ENCODE data around the gene CRHR1.
"Not testable (repeated sequence)": the region's sequence is repeated elsewhere in the genome, so short reads cannot be mapped to it uniquely, and the experiment has no call there.

The CRHR1 gene

DNA sequence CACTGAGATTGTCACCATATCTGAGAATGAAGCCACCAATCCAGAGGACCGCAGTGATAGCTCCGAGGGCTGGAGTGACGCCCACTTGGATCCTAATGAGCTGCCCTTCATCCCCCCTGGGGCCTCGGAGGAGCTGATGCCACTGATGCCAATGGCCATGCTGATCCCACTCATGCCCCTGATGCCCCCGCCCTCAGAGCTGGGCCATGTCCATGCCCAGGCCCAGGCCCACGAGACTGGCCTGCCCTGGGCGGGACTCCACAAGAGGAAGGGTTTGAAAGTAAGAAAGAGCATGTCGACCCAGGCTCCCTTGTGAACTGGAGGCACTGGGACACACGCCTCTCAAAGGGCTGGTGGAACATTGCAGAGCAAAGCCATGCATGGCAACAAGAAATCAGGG is 62.5 kb downstream of the CRHR1 start:
- DNase-seq: no peak

DNA sequence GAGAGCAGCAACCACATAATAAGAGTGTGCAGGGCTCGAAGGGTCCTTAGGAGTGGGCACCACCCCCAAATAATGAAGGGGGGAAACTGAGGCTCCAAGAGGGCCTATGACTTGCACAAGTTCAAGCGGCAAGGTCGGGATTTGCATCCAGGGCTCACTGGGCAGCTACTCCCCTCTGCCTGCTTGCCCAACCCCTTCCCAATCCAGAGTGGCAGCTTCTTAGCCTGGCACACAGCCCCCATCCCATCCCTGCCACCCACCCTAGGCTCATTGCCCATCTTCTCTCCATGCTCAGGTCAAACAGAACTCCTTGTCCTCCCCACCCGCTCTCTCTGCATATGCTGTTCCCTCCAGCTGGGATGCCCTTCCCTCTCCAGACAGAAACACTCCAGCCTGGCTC is 63.0 kb downstream of the CRHR1 start:
- no peak for DNase-seq

DNA sequence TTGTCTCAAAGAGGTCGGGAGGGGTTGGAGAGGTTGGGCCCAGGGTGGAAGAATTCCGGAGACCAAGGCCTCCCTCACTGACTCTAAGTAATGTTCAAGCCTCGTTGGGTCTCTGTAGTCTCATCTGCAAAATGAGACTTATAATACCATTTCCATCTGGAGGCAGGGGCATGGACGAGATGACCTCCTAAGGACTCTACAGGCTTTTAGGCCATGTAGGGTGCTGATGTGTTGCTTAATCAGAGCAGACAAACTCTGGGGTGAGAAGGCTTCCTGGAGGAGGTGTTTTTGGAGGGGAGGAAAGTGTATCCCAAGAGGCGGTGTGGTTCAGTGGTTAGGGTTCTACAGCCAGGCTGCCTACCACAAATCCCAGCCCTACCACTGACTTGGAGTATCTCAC is 63.6 kb downstream of the CRHR1 start:
- no peak for DNase-seq

DNA sequence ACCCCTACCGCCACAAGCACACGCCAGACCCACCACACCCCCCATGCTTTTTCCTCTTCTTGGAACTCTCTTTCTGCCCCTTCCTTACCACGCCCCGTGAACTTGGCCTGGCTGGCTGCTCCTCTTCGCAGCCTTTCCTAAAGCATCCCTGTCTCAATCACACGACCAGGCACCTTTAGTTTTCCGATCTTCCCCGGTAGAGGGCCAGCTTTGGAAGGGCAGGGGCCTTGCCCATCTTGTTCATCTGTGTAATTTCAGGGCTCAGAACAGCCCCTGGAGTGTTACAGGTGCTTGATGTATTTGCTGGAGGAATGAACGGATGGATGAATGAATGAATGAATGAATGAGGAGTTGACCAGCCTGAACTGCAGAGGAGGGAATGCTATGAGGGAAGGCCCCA is 64.3 kb downstream of the CRHR1 start:
- DNase-seq: no peak

DNA sequence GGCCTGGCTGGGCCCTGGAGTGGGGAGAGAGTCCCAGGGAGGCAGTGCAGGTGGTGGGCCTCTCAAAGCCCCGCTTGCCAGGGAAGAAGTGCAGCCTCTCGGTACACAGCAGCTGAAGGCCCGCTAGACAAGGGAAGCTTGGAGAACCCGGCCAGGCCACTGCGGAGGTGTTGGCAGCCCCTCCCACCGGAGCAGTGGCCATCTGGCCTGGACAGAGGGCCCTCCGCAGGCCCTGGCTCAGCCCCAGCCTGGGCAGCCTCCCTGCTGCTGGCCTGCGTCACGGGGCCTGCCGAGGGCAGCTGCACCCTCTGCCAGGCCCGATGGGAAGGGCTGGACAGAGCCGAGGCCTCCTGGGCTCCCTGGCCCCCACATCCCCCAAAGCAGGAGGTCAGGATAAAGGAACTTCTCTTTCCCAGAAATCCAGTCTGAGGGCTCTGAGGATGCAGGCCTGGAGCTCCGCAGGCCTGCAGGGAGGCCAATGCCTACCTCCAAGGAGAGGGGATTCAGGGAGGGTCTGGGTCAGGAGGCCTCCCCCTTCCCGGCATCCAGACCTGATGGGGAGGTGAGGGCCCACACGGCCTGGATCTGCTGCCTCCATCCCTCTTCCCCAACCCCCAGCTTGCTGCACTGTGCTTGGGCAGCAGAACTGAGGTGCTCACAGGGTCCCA is 64.9 kb downstream of the CRHR1 start:
- no peak for DNase-seq

DNA sequence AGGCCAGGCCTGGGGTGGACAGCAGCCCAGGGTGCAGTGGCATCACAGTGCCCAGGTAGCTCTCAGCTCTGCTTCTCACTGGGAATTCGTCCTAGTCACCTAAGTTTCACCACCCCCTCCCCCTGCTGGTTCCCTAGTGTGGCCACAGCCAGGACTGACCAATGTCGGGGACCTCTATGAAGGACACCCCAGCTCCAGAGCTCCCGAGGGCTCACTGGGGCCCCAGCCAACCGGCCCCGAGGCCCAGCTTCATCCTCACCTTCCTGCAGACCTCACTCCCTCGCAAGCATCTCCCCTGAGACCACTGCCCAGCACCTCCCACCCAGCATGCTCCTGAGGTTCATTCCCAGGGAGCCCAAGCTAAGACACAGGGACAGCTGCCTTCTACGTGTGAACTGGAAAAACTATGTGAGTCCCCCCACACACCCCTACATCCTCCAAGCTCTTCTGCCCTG is 65.4 kb downstream of the CRHR1 start:
- DNase-seq: no peak

DNA sequence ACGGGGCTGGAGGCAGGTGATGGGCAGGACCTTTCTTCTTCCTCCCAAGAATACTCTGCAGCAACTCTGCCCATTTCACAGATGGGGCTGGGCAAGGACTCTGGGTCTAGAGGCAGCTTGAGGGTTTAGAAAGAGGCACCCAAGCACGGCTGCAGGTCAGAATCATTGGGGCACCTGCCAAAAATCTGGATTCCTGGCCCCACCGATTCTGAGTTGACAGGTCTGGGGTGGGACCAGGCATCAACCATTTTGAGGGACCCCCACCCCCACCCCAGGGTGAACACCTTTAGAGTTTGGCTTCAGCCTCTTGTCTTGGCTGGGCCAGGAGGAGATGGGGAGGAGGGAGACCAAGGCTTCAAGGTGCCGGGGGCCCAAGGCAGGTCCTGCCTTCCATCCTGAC is 65.9 kb downstream of the CRHR1 start:
- no peak for DNase-seq

DNA sequence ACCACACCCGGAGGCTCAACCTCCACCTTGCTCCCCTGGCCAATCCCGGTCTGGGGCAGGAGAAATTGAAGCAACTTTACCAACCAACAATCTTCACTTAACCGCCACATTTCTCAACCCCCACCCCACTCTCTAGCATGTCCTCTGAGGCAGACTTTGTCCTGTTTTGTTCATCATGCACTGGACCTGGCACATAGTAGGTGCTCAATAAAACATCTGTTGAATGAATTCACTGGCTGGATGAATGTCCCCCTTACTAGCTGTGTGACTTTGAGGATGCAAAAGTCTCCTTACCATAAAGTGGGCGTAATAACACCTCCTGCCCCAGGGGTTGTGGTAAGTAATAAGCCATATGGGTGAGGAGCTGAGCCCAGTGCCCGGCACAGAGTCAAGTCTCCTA is 66.3 kb downstream of the CRHR1 start:
- DNase-seq: no peak

DNA sequence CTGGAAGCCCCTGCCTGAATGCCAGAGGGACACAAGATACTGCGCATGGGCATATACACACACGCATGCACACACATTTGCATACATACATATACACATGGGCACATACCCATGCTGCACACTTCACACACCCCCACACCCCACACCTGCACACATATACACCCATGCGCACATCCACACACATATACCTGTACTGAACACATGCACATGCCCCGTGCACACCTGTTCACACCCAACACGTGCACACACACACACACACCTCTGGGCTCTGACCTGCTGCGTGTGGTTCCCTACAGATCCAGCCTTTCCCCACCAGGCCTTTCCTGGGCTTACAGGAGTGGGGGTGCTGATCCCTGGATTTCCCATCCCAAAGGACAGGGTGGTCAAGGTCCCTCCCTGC is 66.9 kb downstream of the CRHR1 start:
- no peak for DNase-seq

DNA sequence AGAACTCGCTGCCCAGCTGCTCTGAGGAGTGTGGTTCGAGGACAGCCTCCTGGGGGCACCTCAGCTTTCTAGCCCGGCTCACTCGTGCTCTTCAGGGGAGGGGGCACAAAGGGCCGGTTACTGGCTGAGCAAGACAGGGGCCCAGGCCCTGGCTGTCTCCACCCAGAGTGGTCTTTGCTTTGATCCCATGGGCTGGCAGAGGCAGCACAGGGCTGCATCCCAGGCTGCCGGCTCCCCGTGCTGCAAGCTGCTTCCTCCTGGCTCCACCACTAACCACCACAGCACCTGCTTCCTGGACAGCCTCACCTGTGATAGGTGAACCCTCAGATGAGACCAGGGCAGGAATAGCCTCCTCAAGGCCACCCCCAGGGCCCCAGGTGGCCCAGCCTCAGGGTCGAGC is 67.3 kb downstream of the CRHR1 start:
- DNase-seq: no peak

DNA sequence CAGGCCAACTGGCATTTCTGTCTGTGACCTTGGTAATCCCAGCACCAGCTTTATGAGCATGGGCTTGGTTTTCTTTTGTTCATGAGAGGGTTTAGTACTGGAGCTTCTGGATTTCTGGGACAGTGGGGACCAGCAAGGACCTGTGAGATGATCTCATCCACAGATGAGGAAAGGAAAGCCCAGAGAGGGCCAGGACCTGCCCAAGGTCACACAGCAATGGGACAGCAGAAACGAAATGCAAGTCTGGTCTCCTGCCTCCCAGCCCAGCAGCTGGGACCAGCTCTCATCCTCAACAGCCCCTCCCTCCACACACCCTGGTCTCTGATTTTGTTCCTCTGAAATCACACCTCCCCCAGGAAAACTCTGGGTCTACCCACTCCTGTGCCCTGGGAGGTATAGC is 67.8 kb downstream of the CRHR1 start:
- no peak for DNase-seq

DNA sequence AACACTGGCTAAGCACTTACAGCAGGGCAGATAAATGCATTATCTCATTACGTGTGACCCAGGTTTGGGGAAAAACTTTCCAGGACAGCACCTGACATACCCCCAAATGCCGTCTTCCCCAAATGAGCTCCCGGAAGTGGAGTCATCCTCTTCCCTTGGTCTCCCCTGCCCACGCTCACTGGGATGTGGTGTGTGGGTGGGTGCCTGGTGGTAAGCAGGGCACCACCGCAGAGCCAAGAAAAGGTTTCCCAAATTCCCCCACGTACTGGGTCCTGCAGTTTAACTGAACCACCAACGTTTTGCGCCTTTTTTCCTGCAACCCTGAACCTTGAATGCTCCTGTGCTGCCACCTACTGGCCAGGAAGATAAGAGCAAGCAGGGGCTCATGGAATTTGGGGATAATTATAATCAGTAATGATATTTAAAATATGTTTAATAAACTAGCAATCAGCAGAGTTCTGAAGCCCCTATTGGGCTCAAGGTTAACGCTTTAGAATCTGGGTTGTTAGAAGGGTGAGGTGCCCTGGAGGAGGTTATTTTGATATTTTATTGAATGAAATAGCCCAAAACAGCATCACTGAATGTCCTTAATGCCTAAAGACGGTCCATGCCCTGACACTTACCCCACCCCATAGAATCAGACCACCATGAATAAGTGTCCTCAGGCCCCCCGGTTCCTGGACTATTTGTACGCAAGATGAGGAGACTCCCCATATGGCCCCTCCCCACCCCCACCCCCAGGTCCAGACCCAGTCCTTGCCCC is 68.6 kb downstream of the CRHR1 start:
- peak; percentile 45 for DNase-seq

DNA sequence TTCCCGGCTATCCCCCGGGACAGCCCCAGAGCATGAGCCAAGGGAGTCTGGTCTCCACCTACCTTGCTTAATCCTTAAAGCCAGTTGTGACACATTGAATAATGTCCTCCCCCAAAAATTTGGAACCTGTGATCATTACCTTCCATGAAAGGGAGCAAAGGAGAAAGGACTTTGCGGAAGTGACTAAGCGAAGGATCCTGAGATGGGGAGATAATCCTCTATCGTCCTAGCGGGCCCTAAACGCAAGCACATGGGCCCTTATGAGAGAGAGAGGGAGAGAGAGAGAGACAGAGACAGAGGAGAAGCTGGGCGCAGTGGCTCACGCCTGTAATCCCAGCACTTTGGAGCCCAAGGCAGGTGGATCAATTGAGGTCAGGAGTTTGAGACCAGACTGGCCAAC is 70.1 kb downstream of the CRHR1 start:
- DNase-seq: no peak

DNA sequence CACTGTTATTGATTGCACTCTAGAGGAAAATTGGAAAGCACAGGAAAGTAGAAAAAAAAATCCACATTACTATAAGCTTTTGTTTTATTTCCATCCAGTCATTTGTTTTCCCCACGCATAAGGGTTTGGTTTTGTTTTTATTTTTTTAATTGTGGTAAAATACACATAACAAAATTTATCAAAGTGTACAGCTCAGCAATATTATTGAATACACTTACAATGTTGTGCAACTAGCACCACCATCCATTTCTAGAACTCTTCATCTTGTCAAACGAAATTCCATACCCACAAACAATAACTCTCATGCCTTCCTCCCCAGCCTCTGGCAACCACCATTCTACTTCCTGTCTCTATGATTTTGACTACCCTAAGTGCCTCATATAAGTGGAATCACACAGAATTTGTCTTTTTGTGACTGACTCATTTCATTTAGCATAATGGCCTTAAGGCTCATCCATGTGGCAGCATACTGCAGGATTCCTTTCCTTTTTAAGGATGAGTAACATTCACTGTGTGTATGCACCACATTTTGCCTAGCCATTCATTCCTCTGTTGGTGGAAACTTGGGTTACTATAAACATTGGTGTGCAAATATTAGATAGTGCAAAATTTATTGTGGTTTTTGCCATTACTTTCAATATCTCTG is 71.7 kb downstream of the CRHR1 start:
- no peak for DNase-seq

DNA sequence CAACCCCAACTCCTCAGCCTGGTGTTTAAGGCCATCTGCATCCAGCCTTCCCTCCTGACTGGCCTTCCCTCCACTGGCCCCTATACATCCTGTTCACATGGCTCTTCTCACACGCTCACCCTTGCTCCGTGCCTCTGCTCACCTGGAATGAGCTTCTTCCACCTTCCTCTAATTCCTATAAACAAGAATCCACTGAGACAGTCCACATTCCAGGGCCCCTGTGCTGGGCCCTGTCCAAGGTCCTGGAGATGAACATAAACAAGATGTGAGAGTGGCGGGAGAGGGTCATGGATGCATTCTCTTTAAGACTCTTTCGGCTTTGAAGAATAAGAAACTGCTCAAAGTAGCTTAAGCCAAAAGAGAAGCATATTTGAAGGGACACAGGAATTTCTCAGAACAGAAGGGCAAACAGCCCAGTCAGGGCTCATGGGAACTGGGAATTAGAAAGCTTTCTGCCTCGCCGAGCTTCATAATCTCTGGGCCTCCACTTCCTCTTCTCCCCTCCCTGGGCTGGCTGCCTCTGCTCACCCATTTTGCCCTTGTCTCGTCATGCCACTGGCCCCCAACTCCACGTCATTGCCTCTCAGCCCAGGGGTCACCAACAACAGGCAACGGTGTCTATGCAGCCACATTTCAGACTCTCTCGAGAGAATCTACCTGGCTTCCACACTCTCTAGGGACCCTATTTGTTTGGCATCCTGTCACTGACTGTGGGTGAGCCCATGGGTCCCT is 74.0 kb downstream of the CRHR1 start:
- DNase-seq: peak; percentile 33

DNA sequence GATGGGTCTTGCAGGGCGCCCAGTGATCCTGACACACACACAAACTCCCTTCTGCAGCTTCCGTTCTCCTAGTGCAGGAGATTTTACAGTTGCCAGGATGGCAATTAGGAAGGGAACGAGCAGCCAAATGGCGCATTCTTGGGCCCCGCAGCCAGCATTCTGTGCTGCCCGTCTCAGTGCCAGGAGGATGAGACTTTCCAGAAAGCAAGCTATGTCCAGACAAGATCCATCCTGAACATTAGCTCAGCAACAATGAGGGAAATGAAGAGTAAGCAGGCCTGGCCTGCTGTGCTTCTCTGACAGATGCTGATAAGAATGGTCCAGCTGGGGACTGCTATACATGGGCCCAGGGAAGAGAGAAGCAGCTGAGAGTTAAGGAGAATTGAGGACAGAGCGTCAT is 77.0 kb downstream of the CRHR1 start:
- no peak for DNase-seq

DNA sequence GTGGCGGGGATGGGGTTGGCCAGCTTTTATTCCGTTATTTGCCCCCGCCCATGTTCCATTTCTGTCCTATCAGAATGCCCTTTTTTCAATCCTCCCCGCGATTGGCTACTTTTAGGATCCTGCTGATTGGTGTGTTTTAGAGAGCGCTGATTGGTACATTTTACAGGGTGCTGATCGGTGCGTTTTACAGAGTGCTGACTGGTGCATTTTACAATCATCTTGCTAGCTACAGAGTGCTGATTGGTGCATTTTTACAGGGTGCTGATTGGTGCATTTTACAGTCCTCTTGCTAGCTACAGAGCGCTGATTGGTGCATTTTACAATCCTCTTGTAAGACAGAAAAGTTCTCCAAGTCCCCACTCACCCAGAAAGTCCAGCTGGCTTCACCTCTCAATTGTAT is 78.0 kb downstream of the CRHR1 start:
- DNase-seq: not testable (repeated sequence)

DNA sequence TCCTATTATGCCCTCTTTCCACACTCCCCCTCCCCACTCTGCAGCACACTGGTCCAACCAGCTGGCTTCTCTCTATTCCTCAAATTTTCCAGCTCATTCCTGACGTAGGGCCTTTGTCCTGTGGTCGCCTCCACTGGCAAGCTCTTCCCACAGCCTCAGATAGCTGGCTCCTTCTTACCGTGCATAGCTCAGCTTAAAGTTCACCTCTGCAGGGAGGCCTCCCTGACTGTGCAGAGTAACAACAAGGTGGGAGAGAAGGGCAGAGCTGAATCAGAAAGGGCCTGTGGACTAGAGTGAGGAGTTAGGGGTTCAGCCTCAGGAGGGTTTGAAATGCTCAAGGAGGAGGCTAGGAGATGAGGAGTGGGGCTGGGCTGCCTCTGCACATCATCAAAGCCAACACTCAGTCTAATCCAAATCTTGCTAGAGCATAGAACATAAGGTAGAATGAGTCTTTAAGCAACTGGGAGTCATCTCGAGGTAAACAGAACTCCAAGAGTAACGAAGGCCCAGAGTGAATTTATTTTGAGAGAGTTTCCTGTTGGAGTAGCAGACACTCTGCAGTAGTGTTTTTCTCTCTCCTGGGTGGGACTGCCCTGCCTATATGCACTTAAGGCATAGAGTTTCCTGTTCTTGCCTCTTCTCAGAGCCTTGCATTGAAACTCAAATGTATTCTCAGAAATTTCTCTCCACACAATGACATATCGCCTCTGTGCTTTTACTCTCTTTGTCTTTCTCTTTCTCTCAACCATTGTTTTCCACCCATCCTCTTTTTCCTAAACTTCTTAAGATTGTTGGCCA is 79.9 kb downstream of the CRHR1 start:
- DNase-seq: no peak

DNA sequence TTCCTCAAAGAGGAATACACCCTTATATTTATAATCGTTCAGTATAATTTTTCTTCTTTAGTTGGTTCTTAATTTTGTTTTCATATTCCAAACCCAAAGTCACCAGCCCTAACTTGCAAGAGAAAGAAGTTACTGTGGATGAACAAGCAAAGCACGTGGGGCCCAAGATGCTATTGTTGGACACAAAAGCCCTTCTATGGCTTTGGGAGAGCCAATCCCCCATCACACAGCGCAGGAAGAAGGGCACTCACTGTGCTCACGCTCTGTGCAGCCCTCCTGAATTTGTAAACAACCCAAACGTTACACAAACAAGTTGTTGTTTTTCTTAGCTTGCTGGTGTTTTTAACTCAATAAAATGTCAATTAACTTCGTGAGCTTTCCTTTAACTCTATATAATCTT is 83.1 kb downstream of the CRHR1 start:
- DNase-seq: no peak

DNA sequence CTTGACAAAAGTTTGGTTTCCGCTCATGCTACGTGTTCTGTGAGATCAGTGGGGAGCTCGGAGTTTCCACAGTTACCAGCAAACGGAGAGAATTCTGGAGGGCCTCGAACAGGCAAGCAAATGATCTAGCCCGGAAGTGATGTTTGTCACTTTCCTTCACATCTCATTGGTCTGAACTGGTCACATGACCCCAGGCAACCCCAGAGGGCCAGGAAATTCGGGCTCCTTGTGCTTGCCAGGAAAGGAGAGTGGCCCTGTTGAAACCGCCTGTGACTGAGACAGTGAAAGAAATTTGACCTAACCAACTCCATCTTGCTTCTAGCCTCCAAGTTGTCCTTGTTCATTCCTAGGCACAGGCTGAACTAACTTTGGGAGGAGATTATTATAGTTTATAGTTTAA is 83.6 kb downstream of the CRHR1 start:
- DNase-seq: no peak

DNA sequence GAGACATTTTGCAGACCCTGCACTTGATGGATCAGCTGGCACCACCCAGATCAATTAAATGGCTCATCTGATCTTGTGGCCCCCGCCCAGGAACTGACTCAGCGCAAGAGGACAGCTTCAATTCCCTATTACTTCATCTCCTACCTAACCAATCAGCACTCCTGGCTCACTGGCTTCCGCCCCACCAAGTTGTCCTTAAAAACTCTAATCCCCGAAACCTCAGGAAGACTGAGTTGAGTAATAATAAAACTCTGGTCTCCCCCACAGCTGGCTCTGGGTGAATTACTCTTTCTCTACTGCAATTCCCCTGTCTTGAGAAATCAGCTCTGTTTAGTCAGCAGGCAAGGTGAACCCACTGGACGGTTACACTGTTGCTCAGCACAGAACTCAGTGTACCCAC is 84.2 kb downstream of the CRHR1 start:
- no peak for DNase-seq

DNA sequence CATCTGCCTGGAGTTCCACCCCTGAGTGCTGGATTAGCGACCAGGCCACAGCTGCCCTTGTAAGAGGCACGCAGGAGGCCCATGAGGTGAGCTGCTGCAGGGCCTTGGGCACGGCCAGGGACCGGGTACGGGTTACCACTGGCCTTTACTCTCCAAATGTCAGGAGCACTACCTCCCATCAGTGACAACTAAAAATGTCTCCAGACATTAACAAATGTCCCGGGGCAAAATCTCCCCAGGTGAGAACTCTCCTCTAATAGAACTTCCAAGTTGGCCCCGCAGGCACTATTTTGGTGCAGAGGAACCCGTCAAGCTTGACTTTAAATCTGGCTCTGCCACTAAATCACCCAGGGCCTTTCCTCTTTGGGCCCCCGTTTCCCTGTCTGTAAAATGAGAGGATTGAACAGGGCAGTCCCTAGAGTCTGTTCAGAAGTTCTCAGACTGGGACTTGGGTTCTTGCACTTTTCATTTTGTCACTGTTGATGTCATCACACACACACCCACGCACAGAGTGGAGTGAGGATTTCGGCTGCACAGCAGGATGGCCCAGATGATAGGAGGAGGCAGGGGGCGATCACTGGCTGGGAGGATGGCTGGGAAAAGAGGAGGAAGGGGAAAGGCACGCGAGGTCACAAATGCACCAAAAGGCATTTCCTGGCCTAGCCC is 85.7 kb downstream of the CRHR1 start:
- DNase-seq: peak; percentile 2
